Measurements from ENCODE around the gene MAP2K5. TPM values are rescaled to one million over a fixed set of nuclear protein-coding genes. Genes with fewer than 3 reads are reported as not detected.

The MAP2K5 gene
- total RNA-seq, 1 experiment from 2014 or later: 22.2 TPM

DNA sequence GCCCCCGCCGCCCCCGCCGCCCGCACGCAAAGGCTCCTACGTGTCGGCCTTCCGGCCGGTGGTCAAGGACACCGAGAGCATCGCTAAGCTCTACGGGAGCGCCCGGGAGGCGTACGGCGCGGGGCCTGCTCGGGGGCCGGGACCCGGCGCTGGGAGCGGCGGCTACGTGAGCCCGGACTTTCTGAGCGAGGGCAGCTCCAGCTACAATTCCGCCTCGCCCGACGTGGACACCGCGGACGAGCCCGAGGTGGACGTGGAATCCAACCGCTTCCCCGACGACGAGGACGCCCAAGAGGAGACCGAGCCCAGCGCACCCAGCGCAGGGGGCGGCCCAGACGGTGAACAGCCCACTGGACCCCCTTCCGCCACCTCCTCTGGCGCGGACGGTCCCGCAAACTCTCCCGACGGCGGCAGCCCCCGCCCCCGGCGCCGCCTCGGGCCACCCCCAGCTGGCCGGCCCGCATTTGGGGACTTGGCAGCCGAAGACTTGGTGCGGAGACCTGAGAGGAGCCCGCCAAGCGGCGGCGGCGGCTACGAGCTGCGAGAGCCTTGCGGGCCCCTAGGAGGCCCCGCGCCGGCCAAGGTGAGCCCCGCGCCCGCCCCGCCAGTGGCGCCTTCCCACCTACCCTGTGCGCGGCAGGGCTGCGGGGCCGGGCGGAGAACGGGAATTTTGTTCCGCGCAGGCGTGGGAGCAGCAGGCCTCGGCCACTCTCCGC is 285.2 kb downstream of the MAP2K5 start:
- Mint-ChIP-seq H3K27ac (ENCODE audit: unreplicated experiment) (no peak overlapping the region), H3K27me3 (ENCODE audit: unreplicated experiment) (peaks cover 87% of the 10 kb centered on the region), H3K9me3 (ENCODE audit: low read depth, unreplicated experiment) (peaks cover 2% of the 10 kb centered on the region), H3K4me3 (ENCODE audit: low read depth, unreplicated experiment) (peak overlapping the region; percentile 17), H3K4me1 (ENCODE audit: low read depth, unreplicated experiment) (peaks cover 14% of the 10 kb centered on the region), H3K36me3 (ENCODE audit: insufficient read depth, unreplicated experiment) (peaks cover 11% of the 10 kb centered on the region)
- DNase-seq: no peak
- BruUV-seq (replicated peaks): no TSS peak
- CTCF ChIA-PET: no interaction called here
- TF ChIP-seq, protein P1, sequence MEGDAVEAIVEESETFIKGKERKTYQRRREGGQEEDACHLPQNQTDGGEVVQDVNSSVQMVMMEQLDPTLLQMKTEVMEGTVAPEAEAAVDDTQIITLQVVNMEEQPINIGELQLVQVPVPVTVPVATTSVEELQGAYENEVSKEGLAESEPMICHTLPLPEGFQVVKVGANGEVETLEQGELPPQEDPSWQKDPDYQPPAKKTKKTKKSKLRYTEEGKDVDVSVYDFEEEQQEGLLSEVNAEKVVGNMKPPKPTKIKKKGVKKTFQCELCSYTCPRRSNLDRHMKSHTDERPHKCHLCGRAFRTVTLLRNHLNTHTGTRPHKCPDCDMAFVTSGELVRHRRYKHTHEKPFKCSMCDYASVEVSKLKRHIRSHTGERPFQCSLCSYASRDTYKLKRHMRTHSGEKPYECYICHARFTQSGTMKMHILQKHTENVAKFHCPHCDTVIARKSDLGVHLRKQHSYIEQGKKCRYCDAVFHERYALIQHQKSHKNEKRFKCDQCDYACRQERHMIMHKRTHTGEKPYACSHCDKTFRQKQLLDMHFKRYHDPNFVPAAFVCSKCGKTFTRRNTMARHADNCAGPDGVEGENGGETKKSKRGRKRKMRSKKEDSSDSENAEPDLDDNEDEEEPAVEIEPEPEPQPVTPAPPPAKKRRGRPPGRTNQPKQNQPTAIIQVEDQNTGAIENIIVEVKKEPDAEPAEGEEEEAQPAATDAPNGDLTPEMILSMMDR (IDR thresholded peaks at IDR 0.05; ENCODE audit: unreplicated experiment): no peak
- intact Hi-C loops (cut with micrococcal nuclease; ENCODE audit: unreplicated experiment): no loop called here

DNA sequence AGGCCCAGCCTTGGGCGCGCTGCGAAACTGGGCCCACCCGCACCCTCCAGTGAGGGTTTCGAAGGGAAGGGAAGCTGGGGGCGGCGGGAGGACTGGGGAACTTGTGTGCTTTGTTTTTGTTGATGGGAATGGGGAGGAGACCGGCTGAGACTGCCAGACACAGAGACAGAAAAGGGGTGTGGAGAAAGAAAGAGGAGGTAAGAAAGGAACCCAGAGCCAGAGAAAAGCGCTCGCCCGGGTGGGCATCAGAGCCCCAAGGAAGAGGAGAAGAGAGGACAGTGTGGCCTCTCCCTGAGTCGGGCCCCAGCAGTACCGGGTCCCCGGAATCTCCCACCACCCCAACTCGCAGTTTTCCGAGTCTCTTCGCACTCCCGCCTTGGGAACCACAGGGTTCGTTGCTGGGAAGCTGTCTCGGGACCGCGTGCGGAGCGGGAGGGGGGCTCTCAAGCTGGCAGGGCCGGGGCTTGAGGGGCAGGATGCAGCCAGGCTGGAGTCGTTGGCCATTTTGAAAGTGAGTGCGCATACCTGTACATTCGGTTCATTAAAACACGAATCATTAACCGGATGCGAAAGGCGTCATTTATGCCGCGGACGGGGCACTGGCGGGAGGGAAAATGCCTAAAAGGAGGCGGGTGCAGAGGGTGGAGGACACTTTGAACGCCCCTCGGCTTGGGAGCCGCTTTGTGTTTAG is 285.9 kb downstream of the MAP2K5 start:
- intact Hi-C loops (cut with micrococcal nuclease; ENCODE audit: unreplicated experiment): no loop called here
- peaks cover 5% of the 10 kb centered on the region for H3K36me3 Mint-ChIP-seq (ENCODE audit: insufficient read depth, unreplicated experiment)
- H3K27ac Mint-ChIP-seq (ENCODE audit: unreplicated experiment): no peak overlapping the region
- CTCF ChIA-PET: no interaction called here
- BruUV-seq (replicated peaks): no TSS peak
- peaks cover 2% of the 10 kb centered on the region for H3K9me3 Mint-ChIP-seq (ENCODE audit: low read depth, unreplicated experiment)
- peaks cover 18% of the 10 kb centered on the region for H3K4me1 Mint-ChIP-seq (ENCODE audit: low read depth, unreplicated experiment)
- DNase-seq: no peak
- H3K27me3 Mint-ChIP-seq (ENCODE audit: unreplicated experiment): peaks cover 87% of the 10 kb centered on the region
- TF ChIP-seq, protein P1 (IDR thresholded peaks at IDR 0.05; ENCODE audit: unreplicated experiment): no peak
- H3K4me3 Mint-ChIP-seq (ENCODE audit: low read depth, unreplicated experiment): peak overlapping the region; percentile 17

DNA sequence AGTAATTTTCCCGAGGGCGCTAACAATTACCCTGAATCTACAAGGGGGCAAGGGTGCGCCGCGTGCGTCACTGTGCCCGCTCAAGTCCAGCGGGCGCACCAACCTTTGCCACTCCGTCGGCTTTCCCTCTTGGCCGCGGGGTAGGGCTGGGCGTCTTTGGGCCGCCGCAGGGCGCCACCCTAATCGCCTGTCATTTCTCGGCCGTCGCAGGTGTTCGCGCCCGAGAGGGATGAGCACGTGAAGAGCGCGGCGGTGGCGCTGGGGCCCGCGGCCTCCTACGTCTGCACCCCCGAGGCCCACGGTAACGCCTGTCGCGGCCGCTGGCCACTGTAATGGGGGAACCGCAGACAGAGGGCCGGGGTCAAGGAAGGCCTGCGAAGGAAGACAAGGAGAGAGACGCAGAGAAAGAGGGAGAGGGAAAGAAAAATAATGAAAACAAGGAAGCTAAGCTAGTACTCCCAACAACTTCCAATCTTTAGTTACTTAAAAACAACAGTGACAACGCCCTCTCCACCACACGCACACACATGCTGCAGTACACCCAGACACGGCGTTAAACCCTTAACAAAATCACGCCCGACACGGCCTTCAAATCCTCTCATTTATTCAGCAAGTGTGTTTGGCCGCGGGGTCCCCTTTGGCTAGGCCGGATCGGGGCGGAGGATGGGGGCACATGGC is 286.6 kb downstream of the MAP2K5 start:
- H3K27me3 Mint-ChIP-seq (ENCODE audit: unreplicated experiment): peaks cover 87% of the 10 kb centered on the region
- H3K4me3 Mint-ChIP-seq (ENCODE audit: low read depth, unreplicated experiment): no peak overlapping the region
- H3K36me3 Mint-ChIP-seq (ENCODE audit: insufficient read depth, unreplicated experiment): no peaks in the 10 kb centered on the region
- no peak overlapping the region for H3K27ac Mint-ChIP-seq (ENCODE audit: unreplicated experiment)
- BruUV-seq (replicated peaks): no TSS peak
- CTCF ChIA-PET: no interaction called here
- peaks cover 17% of the 10 kb centered on the region for H3K4me1 Mint-ChIP-seq (ENCODE audit: low read depth, unreplicated experiment)
- TF ChIP-seq, protein P1 (IDR thresholded peaks at IDR 0.05; ENCODE audit: unreplicated experiment): no peak
- no peak for DNase-seq
- peaks cover 2% of the 10 kb centered on the region for H3K9me3 Mint-ChIP-seq (ENCODE audit: low read depth, unreplicated experiment)
- intact Hi-C loops (cut with micrococcal nuclease; ENCODE audit: unreplicated experiment): no loop called here

DNA sequence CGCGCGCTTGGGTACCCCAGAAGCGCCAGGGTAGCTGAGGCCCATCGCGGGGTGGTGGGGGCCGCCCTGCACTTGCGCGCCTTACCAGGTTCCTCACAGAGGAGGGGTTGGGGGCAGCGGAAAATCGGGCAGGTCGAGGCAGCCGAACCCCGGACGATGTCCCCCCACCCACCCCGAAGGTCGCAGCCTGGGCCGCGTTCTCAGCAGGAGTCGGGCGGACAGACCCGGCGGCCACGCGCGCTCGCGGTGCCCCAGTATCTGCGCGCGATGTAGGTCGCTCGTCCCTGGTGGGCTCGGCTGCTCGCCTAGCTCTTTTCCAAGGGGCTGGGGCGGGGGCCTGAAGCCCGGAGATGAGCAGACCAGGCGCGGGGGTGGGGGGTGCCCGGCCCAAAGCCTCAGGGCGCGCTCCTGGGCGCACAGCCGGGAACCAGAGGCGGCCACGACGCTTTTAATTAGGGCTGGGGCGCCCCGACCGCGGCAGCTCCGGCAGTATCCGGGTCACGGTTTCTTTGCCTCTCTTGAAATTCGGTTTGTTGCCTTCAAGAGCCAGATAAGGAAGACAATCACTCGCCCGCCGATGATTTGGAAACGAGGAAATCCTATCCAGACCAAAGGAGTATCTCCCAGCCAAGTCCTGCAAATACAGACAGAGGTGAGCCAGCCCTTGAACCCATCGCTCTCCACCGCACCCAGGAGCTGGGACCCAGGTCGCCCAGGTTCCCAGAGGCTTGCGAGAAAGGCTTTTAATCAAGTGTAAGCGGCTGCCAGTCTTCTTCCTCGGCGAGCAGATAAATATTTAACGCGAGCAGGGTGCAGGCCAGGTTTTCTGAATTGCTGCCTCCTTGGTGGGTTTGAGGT is 287.4 kb downstream of the MAP2K5 start:
- Mint-ChIP-seq H3K4me1 (ENCODE audit: low read depth, unreplicated experiment) (peaks cover 21% of the 10 kb centered on the region), H3K36me3 (ENCODE audit: insufficient read depth, unreplicated experiment) (peaks cover 5% of the 10 kb centered on the region), H3K9me3 (ENCODE audit: low read depth, unreplicated experiment) (peaks cover 2% of the 10 kb centered on the region), H3K27ac (ENCODE audit: unreplicated experiment) (no peak overlapping the region), H3K27me3 (ENCODE audit: unreplicated experiment) (peaks cover 87% of the 10 kb centered on the region), H3K4me3 (ENCODE audit: low read depth, unreplicated experiment) (no peak overlapping the region)
- no peak for DNase-seq
- BruUV-seq (replicated peaks): no TSS peak
- intact Hi-C loops (cut with micrococcal nuclease; ENCODE audit: unreplicated experiment): loop anchor here (10.0 kb wide), 3 partner anchors 445 to 885 kb away; no protein-coding TSS in a partner anchor
- TF ChIP-seq, protein P1 (IDR thresholded peaks at IDR 0.05; ENCODE audit: unreplicated experiment): no peak
- CTCF ChIA-PET: no interaction called here

All from Calu3 (cell line).